ENCODE measurements around the gene DNAJC12. TPM values are rescaled to one million over a fixed set of nuclear protein-coding genes. Genes with fewer than 3 reads are reported as not detected.
"Not testable (repeated sequence)": the region's sequence is repeated elsewhere in the genome, so short reads cannot be mapped to it uniquely, and the experiment has no call there.

The DNAJC12 gene
- total RNA-seq, 1 experiment from 2014 or later: 45.5 TPM

DNA sequence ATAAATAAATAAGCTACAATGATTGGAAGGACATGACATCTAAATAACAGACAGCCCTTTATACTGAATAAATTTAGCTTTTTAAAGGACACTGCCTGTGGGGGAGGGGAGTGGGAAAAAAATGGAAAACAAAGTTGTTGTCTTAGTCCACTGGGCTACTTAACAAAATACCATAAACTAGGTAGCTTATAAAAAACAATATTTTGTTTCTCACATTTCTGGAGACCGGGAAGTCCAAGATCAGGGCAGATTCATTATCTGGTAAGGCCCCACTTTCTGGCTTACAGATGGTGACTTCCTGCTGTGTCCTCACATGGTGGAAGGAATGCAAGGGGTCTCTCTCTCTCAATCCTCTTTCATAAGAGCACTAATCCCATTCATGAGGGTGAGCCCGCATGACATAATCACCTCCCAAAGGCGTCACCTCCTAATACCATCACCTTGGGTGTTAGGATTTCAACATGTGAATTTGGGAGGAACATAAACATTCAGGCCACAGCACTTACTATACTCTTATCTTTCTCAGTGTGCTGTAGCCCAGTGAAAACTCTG is 43.0 kb downstream of the DNAJC12 start:
- DNase-seq (ENCODE audit: extremely low read depth, low read depth): no peak

DNA sequence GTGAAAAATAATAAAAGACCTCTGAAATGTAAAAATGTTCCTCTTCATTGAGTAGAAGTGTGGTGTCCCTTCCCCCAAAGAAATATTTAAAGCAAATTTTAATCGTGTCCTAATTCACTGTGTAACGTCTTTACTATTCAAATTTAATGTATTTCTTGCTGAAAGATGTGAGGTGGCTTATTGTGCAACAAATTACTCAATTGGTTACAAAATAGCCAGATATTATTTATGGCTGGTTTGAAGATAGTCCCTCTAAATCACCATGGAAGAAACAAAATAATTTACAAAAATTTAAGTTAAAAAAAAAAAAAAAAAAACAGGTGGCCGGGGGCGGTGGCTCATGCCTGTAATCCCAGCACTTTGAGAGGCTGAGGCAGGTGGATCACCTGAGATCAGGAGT is 43.7 kb downstream of the DNAJC12 start:
- DNase-seq (ENCODE audit: extremely low read depth, low read depth): no peak

DNA sequence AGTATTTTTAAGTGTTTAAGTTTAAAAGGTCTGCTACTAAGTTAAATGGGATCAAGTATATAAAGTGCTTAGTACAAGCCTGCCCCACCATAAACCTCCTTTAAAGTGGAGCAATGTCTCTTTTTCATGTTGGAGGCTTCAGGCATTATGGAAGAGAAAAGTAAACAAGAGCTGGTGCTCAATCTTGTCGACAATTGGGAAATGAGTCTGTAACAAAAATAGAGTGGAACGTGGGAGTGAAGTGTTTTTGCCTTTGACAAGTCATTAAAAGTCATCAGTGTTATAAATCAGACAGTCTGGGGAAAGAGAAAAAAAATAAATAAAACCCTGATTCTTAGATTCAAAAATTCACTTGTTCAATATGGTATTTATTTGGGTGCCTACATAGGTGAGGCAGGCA is 44.7 kb downstream of the DNAJC12 start:
- DNase-seq (ENCODE audit: extremely low read depth, low read depth): no peak

DNA sequence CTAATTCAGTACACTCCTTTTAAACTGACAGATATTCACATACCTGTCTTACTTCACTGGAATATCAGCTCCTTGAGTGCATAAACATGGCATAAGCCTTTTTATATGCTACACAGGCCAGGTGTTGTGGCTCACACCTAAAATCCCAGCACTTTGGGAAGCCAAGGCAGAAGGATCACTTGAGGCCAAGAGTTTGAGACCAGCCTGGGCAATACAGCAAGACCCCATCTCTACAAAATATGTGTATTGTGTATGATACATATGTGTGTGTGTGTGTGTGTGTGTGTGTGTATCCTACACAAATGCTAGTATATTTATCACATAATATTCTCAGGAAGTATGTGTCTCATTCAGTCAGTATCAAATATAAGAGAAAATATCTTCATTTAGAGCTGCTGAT is 45.3 kb downstream of the DNAJC12 start:
- DNase-seq (ENCODE audit: extremely low read depth, low read depth): no peak

DNA sequence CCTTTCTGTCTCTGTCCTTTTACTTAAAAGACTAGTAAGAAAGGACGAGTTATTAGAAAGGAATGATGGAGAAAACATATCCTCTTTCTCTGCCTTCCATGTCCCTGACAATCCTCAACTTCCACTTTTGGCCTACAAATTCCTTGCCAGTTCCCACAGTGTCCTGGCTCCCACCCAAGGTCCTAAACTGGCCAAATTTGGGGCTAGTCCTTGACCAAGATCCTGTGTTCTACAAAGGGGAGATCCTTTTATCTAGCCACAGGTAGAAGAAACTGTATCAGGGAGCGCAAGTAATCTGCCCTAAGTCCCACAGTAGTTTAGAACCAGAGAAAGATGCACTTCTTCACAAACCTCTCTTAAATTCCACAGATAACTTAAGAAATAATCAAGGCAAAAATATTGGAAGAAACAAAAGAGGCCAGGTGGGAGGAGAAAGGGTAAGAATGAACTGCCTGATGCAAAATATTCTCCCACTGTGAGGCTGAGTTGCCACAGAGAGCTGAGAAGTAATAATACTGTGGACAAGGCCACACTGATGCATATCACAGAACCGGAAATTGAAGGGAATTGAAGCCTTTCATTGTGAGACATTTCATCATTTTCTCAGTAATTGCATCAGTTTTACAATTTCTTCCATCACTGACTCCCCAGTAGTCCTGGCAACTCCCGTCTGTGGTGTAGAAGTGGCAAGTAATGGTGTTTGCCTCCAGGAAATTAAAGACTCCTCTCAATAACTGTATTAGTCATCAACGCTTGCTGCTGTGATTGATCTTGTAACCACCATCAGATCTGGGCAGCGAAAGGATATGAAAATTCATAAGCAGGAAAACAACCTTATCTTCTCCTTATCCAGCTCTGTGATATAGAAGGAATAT is 47.2 kb downstream of the DNAJC12 start:
- peak; percentile 55 for DNase-seq (ENCODE audit: extremely low read depth, low read depth)

DNA sequence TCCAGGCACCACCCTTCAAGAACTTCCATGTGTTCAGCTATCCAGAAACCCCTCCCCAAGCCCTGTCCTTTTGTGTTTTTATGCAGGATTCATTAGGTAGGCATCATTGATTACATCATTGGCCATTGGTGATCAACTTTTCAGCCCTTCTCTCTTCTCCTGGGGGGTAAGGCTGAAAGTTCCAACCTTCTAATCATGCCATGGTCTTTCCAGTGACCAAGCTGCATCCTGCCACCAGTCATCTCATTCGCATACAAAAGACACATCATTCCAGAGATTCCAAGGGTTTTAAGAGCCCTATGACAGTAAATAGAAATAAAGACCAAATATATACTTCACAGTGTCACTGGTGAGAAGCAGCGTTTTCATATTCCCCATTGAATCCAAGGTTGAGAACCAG is 48.2 kb downstream of the DNAJC12 start:
- no peak for DNase-seq (ENCODE audit: extremely low read depth, low read depth)

DNA sequence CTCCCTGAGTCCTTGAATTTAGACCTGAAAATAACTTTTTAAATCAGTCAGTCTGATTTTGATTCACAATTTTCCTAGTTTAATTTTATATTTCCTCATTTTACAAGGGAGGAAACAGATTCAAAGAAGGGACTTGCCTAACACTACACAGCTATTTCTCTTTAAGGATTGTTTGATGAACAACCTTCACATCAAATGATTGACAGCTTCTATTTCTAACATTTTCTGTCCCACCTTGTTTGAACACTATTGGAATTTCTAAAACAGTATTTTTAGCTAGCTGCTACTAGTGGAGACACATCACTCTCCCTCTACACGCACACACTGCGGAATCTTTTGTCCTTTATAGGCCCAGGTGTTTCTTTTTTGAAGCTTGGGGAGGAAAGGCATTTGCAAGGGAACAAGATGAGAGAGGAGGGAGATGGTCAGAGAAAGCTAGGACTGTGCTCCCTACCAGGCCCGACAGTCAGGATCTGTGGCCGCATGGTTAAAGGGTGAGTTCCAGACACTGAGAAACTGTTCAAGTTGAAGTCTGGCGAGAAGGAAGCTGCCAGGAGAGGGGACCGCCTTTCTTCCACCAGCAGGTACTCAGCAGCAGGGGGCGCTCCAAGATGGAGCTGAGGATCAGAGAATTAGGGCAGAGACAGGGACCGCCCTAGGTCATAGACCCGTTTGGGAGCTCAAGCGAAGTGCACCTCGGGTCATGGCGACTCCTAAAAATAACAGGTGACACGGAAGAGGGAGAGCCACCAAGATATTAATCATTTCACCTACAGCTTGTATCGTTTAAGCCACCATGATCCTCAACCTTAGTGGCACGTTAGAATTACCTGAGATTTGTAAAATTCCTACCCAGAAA is 49.7 kb downstream of the DNAJC12 start:
- peak; percentile 50 for DNase-seq (ENCODE audit: extremely low read depth, low read depth)

DNA sequence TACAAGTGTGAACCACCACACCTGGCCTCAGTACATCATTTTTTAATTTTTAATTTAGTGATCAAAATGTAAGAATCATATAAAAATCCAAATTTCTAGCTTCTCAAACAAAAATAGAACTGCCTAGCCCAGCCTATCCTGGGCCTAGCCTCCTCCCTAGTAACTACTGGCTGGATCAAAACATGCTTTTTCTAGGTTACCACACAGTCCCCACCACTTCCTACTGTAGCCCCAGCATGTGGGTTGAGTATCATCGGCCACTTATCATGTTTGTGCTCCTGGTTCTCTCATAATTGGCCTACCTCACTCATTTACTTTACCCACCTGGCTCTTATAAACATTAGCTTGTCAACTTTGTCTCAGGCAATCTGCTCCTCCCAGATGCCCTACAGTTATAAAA is 52.9 kb downstream of the DNAJC12 start:
- DNase-seq (ENCODE audit: extremely low read depth, low read depth): no peak

DNA sequence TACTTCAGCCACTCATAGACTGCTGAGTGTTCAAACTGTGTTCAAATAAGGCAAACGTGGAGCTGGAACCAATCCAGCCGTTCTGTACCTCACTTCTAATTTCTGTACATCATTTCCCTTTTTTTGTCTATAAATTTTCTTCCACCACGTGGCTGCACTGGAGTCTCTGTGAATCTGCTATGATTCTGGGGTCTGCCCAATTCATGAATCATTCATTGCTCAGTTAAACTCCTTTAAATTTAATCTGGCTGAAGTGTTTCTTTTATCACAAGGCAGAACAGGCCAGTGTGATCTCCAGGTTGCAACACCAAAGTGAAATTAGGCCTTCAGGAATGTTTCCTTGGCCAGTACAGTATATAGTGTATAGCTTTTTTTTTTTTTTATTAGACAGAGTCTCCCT is 53.5 kb downstream of the DNAJC12 start:
- DNase-seq (ENCODE audit: extremely low read depth, low read depth): no peak

DNA sequence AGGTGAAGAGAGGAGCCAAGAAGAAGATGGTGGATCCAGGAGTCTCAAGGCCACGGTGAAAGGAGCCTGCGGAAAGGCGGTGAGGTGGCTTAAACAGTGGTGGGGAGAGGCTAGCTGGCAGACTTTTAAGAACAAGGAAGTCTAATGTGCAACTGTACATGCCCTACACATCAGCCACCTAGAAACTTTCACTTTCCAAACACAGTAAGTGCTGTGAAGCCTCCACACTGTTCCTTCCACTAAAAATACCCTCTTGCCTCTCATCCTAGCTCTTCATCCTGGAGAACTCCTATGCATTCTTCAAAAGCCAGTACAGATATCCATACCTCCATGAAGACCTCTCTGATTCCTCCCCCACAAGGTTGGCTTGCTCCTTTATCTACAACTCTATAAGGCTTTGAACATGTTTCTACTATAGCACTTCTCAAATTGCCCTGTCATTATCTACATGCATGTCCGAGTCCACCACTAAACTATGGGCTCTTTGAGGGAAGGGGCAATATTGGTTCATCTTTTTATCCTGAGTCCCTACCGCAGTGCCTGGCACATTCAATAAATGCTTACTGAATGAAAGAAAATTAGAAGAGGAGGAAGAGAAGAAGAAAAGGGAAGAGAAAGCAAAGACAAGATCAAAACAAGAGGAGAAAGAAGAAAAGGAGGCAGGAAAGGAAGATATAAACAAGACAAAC is 54.2 kb downstream of the DNAJC12 start:
- no peak for DNase-seq (ENCODE audit: extremely low read depth, low read depth)

DNA sequence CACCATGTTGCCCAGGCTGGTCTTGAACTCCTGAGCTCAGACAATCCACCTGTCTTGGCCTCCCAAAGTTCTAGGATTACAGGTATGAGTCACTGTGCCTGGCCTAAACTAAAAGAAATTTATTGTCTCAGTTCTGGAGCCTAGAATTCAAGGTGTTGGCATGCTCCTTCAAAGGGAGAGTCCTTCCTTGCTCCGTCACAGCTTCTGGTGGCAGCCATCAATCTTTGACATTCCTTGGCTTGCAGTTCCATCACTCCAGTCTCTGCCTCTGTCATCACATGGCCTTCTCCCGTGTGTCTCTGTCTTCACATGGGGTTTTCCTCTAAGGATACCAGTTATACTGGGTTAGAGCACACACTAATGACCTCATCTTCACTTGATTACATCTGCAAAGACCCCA is 55.5 kb downstream of the DNAJC12 start:
- DNase-seq (ENCODE audit: extremely low read depth, low read depth): no peak

DNA sequence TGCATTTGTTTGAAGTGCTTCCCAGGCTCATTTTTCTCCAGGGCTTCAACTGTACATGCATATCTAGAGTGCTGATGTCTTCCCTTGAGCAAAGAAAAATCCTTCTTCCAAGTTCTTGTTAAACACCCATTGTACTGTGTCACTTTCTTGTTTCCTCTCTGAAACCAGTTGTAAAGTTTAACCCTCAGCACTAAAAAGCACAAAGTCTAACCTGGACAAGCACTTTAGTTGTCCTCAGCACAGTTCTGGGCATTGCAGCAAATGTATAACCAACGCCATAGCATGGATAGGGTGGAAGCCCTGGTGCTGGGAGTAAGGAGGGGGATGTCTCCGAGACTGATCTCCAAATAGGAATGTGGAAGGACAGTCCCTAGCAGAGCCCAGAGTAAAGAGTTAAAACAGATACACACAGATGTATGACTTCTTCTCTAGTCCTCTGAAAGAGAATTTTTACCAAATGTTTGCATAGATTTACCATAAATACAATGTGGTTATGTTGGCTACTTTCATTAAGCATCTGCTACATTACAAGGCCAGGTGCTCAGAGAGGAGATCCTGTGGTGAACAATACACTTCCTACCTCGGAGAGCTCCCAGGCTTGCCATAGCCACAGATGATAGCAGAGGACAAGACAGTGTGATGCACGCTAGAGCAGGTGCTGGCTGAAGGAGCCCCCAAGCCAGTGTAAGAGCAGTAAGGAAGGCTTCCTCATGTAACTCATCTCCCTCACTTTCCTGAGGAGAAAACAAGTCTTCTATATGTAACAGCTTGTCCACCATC is 57.0 kb downstream of the DNAJC12 start:
- no peak for DNase-seq (ENCODE audit: extremely low read depth, low read depth)

DNA sequence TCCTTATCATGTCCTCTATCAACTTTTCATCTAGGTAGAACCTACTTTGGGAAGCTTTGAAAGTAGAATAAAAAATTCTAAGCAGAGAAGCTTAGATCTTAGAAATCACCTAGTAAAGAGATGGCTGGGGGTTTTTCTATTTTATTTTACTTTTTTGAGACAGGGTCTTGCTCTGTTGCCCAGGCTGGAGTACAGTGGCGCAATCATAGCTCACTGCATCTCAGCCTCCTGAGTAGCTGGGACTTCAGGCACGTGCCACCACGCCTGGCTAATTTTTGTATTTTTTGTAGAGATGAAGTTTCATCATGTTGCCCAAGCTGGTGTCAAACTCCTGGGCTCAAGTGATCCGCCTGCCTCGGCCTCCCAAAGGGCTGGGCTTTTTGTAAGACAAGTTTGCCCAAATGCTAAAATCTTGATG is 57.8 kb downstream of the DNAJC12 start:
- not testable (repeated sequence) for DNase-seq (ENCODE audit: extremely low read depth, low read depth)

DNA sequence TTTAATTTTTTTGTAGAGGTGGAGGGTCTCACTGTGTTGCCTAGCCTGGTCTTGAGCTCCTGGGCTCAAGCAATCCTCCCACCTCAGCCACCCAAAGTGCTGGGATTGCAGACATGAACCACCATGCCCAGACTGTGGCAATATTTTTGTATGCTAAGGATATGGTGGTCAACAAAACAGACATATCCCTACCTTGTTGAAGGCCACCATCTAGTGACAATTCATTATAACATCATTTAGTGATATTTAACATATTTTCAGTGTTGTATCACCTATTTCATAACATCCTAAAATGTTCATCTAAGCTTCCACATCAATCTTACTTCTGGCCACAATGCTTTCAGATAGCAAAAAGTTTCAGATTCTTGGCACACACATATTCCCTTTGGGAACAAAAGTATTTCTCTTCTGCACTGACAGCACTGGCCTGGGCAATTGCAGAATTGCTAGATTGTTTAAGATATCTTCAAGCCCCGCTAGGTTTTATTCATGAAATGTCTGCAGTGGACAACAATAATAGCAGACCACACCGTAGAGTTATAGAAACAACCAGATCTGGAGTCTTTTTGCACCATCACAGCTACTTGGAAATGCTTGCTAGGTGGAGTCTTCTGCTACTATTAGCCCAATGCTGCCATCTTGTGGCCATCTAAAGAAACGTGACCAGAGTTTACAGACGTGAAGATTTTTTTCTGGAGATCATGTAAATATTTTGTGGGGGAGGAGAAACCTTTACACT is 58.4 kb downstream of the DNAJC12 start:
- DNase-seq (ENCODE audit: extremely low read depth, low read depth): peak; percentile 82

DNA sequence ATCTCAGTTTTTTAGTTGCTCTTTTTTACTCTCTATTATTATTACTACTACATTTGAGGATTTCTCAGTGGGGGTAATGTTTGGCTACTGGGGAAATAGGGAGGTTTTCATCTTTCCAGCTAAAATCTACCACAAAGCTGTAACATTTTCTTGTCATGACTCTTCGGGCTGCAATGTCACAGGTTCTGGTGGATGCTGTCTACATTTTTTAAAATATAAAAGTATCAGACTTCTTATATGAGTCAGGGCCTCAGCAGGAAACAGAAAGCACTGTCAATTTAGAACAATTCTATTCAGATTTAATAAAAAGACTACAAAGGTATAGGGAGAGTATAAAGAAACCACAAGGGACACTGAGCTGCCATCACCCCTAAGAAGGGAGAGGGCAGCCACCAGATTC is 61.6 kb downstream of the DNAJC12 start:
- no peak for DNase-seq (ENCODE audit: extremely low read depth, low read depth)

DNA sequence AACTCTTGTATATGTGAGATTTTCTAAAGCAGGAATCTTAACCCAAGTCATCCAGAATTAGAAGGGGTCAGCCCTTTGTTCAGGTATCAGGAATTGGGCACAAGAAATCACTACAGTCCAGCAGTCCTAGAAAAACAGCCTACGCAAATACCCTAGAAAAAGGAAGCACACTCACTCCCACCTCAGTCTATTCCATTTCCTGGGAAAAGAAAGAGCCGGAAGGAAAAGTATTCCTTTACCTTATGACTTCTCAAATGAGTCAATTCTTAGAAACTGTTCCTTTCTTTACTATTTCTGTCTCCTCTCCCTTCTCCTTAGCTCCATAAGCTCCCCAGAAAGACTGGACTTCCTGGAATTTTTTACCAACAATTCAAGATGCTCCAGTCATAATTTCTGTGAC is 62.7 kb downstream of the DNAJC12 start:
- no peak for DNase-seq (ENCODE audit: extremely low read depth, low read depth)

DNA sequence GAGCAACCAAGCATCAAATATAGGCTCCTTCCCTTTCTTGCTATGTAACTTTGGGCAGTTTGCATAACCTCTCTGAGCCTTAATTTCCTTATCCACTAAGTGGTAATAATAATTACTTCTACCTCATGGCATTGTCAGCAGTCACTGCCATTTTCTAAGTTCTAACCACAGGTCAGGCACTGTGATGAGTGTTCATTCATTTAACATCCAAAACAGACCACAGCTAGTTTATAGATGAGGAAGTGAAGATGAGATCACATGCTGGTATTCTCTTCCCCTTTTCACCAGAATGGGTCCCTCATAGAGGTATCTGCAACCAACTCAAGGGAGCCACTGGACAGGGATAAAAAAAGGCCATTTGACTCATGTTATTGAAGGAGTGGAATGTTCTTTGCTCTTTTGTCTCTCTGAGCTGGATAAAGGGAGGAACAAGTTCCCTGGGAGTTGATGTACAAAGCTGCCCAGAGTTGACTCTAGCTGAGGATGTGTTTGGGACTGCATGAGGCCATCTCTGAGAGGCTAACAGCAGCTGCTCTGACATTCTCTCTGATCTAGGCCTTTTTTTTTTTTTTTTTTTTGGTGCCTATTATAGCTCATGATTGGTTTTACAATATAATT is 65.0 kb downstream of the DNAJC12 start:
- no peak for DNase-seq (ENCODE audit: extremely low read depth, low read depth)

DNA sequence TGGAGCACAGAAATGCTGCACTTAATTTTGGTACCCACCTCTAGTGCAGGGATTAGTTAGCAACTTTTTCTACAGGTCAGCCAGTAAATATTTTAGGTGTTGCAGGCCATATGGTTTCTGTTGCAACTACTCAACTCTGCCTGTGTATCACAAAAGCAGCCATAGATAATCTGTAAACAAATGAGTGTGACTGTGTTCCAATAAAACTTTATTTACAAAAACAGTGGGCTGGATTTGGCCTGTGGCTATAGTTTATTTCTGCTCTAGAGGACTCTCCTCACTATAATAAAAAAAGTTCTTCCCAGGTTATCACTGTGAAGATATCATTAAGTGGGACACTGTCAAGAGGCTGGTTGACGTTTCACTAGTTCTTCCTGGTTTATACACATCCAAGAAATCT is 65.8 kb downstream of the DNAJC12 start:
- DNase-seq (ENCODE audit: extremely low read depth, low read depth): no peak

DNA sequence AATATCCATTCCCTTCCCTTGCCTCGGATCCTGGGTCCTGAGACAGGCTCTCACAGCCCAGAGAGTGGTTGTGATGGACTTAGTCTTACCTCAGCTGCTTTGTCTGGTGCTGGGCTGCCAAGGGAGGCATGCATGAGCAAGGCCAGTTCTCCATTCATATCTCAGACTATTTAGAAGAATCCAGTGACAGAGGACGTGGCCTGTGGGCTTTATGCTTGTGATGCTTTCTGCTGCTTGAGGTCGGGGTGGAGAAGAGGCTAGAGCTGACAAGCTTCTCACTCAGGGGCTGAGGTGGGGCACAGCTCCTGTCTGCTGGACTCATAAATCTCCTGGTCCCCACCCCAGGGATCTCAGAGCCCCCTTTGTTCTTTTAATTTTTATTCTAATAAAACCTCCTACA is 66.8 kb downstream of the DNAJC12 start:
- no peak for DNase-seq (ENCODE audit: extremely low read depth, low read depth)

Data from NCI-H460 (cell line).